NCI-H69 (cell line): Measurements from ENCODE around the gene ATP11A.

Experiments
- DNase-seq: peaks from one replicate; lab custom pipeline; 2025; lab: John Stamatoyannopoulos, UW

The ATP11A gene

GRCh38 chr13:112689303-112690245, at the start of gene ATP11A:
Gene ATP11A (plus strand): TSS chr13:112690038. CDS start chr13:112690417, 379 bp downstream.
- DNase-seq = peak; percentile 98

GRCh38 chr13:112641456-112642089, 48.3 kb upstream of the ATP11A start:
- no peak for DNase-seq

- DNase-seq = no peak
Observed at GRCh38 chr13:112642090-112642460, 47.8 kb upstream of the ATP11A start.

DNA sequence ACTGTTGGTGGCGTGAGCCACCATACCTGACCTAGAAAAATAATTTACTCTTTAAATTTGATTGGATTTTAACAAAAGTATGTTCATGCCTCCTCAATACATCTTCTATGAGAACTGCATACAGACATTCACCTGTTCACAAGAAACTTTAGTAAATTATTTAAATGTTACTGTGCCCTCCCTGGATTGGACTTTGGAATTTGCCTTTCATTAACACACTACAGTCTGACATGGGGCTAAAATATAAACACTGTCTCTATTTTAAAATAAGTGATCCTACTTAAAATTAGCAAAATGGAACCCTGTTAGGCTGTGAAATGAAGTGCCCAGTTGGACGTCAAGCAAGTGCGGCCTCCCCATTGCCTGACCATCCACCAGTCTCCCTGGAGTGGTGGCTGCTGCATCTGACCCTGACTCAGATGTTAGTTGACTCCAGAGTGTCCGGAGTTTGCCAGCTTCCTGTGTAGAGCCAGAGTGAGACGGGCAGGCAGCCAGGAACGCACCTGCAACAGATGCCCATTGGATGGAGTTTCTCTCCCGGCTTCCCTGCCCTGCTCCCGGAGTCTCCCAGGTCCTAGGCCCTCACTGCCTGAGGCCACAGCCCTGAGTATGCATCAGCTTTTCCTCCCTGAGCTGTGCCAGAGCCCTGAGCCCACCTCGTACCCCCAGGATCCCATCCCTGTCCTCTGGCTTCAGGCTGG, 45.9 kb upstream of the ATP11A start:
- peak; percentile 90 for DNase-seq

GRCh38 chr13:112645327-112645914, 44.4 kb upstream of the ATP11A start:
- DNase-seq = no peak

DNA sequence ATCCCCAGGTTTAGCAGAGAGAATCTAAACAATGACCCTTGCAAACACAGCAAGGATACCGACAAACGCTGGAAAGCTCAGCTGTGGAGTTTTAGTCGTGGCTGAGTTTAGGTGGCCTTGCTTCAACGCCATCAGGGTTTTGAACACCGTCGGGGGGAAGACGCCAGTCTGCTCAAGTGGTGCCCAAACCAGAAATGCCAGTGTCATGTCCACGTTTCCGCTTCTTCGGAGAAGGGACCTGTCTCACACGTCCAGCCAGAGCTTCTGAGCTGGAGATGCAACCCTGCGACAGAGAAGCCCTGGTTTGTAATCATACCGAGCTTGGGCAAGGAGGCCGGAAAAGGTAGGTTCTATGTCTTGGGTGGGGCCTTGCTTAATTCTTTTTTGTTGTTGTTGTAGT, 42.6 kb upstream of the ATP11A start:
- no peak for DNase-seq

- no peak for DNase-seq
Observed at GRCh38 chr13:112648101-112648500, 41.7 kb upstream of the ATP11A start.

GRCh38 chr13:112648966-112649690, 40.7 kb upstream of the ATP11A start:
- DNase-seq = no peak

- DNase-seq = no peak
Observed at GRCh38 chr13:112651311-112651710, 38.5 kb upstream of the ATP11A start.

GRCh38 chr13:112651750-112652511, 37.9 kb upstream of the ATP11A start:
- no peak for DNase-seq

DNA sequence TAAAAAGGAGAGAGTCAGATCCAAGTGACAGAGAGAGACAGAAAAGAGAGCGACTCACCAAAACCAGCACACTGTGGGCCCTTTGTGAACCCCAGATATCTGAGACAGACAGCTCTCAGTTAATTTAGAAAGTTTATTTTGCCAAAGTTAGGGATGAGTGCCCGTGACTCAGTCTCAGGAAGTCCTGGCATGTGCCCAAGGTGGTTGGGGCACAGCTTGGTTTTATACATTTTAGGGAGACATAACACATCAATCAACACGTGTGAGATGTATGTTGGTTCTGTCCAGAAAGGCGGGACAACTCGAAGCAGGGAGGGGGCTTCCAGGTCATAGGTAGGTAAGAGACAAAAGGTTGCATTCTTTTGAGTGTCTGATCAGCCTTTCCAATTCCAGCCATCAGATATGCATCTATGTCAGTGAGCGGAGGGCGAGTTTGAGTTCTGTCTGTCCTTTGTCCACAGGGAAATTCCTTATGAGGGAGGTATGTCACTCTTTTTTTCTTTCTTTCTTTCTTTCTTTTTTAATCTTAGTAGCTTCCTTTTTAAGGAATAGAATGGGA, 37.2 kb upstream of the ATP11A start:
- no peak for DNase-seq

- DNase-seq = no peak
Observed at GRCh38 chr13:112653071-112653470, 36.8 kb upstream of the ATP11A start.

- no peak for DNase-seq
Observed at GRCh38 chr13:112655913-112656312, 33.9 kb upstream of the ATP11A start.

GRCh38 chr13:112657850-112658445, 31.9 kb upstream of the ATP11A start:
- DNase-seq = no peak

DNA sequence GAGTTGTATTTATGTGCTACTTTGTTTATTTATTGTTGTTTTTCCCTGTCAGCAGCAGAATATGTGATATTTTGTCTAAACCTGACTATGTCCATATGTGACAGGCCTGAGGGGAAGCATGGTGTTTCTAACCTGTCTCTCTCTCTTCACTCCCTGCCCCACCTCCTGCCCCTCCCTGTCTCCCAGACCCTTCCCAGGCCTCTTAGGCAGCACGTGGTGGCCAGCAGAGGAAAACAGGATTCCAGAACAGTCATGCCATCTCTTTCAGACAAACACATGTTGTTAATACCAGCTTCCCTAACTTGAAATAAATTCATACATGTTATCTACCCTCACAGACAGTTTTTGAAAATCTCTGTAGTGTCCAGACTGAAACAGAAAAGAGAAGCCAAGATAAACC, 31.0 kb upstream of the ATP11A start:
- no peak for DNase-seq

- DNase-seq = no peak
Observed at GRCh38 chr13:112661291-112661690, 28.5 kb upstream of the ATP11A start.

DNA sequence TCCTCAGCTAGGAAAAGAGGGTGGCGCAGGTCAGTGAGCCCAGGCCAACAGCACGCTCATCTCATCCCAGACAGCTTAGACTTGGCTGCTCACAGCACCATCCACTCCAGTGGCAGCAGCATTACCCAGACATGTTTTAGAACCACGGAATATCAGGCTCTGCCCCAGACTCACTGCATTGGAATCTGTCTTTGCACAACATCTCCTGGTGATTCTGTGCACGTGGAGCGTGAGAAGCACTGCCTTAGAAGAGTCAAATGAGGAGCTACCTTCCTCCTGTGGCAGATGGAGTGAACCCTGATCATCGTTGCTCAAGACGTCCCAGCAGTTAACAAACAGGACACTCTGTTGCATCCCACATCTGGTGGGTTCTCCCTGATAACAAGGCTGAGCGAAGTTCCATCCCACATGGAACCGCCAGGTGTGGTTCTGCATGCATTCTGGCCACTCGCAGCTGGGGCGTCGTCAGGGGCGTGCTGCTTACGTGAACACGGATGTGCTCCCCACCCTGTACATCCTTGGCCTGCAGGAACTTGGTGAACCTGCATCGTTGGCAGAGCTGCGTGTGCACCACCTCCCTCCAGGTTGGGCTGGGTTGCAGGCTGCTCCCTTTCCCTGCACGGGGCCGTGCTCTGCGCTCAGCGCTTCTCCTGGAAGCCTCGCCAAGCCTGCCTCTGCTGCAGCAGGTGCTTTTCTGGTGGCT, 25.2 kb upstream of the ATP11A start:
- DNase-seq = peak; percentile 45

DNA sequence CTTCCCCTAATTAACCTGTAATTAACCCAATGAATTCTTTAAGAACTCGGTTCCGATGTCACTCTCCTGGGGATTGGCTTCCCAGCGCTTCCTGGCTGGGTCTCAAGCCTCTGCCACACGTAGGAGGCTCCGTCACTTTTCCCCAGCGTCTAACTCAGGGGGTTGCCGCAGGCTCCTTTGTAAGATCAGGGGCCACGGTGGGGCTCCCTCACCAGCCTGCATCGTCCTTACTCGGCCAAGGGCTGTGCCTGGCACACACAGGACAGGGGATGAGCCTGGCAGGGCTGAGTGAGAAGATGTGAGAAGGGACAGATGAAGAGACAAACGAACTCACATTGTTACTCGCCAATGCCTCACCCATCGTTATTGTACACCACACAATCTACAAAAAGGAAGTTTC, 20.9 kb upstream of the ATP11A start:
- DNase-seq = peak; percentile 44

GRCh38 chr13:112669881-112670499, 19.8 kb upstream of the ATP11A start:
- peak; percentile 85 for DNase-seq
